ENCODE measurements around the gene TOMM70. TPM values are rescaled to one million over a fixed set of nuclear protein-coding genes. Genes with fewer than 3 reads are reported as not detected.
"Not testable (repeated sequence)": the region's sequence is repeated elsewhere in the genome, so short reads cannot be mapped to it uniquely, and the experiment has no call there.

Gene TOMM70
- 76.4 and 79.5 TPM in 2 replicates for total RNA-seq (2014; rRNA removed; shearing (Covaris generic))
- polyA plus RNA-seq (2015; cell fraction: cytosol; rRNA removed), result 61.0 and 79.2 TPM in 2 replicates
- 83.9 and 91.6 TPM in 2 replicates for polyA plus RNA-seq (2015; cell fraction: nucleus; rRNA removed)

DNA sequence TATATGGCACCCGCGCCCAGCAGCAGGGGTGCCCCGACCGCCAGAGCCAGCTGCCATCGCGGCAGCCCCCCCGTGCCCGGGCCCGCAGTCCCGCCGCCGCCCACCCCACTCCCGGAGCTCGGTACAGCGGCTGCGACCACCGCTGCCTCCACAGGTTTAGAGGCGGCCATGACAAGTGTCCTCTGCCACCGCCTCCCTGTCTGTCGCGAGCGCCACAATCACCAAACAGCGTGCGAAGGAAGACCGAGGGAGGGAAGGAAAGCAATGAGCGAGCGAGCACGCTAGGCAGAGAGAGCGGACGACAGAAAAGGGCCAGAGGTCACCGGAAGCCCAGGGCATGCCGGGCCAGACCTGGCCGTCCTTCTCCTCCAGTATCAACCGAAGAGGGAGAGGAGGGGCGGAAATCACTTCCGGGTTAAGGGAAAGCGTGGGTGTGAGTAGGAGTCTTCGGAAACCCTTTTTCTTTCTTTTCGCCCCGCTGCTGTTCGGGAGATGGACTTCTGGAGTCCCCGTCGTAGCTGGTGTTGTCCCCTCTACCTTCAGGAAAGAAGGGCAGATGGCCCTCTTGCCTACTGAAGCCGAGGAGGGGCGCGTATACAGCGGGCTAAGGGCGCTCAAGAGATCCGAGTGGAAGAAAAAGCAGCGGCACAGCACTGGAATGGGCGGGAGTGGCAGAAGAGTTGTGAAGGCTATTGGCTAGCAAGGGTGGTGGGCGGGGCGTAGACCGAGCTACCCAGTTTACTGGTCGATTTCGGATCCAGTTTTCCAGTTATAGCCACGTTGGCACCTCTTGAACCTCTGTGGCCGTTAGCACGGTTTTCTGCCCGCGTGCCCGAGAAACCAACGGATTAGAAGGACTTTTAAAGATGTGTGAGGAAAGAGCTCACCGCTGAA is at the start of gene TOMM70, which contains the start of gene LNP1:
TOMM70 (minus strand) TSS at position 310 of the 894 bp plus-strand sequence; CDS start at position 170, 140 bp downstream.
LNP1 (plus strand) TSS at position 760 of the 894 bp plus-strand sequence. CDS start 28,191 bp downstream, outside the sequence.
- peak; percentile 97 for DNase-seq (ENCODE audit: low read depth)

- no peak for DNase-seq (ENCODE audit: low read depth)
Observed at GRCh38 chr3:100449214-100449613, 48.3 kb upstream of the TOMM70 start.

GRCh38 chr3:100448079-100448478 is 47.2 kb upstream of the TOMM70 start:
- DNase-seq (ENCODE audit: low read depth), result no peak

GRCh38 chr3:100447067-100447466 is 46.2 kb upstream of the TOMM70 start:
- not testable (repeated sequence) for DNase-seq (ENCODE audit: low read depth)

- DNase-seq (ENCODE audit: low read depth), result no peak
Observed at GRCh38 chr3:100443690-100444089, 42.8 kb upstream of the TOMM70 start.

DNA sequence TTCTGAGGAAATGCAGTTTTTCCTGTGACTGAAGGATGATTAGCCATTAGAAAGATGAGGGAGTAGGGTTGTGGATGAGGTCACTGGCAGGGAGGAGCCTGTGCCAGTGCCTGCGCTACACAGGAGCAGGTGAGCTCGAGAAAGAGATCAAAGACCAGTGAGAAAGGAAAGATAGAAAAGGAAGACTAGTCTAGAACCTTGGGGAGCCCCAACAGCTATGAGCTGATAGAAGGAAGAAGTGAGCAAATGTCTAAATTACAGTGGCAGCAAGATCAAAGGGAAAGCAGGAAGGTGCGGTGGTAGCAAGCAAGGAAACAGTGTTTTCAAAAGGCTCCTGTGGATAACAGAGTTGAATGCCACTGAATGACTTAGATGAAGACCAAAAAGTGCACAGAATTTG is 40.0 kb upstream of the TOMM70 start:
- DNase-seq (ENCODE audit: low read depth), result no peak

DNA sequence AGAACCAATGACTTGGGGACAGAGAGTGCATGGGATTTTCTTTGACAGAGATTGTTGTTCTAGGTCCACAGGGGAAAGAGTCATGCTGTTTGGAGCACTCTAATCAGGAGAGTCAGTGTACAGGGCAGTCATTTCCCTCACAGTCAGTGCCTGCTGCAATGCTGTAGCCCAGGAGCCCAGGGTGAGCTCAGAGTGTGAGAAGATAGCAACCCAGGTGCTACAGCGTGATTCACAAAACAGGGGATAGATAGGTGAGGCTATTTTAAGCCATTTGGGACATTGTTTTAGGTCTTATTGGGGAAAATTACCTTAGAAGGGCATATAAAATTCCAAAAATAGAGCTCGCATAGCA is 37.7 kb upstream of the TOMM70 start:
- no peak for DNase-seq (ENCODE audit: low read depth)

DNA sequence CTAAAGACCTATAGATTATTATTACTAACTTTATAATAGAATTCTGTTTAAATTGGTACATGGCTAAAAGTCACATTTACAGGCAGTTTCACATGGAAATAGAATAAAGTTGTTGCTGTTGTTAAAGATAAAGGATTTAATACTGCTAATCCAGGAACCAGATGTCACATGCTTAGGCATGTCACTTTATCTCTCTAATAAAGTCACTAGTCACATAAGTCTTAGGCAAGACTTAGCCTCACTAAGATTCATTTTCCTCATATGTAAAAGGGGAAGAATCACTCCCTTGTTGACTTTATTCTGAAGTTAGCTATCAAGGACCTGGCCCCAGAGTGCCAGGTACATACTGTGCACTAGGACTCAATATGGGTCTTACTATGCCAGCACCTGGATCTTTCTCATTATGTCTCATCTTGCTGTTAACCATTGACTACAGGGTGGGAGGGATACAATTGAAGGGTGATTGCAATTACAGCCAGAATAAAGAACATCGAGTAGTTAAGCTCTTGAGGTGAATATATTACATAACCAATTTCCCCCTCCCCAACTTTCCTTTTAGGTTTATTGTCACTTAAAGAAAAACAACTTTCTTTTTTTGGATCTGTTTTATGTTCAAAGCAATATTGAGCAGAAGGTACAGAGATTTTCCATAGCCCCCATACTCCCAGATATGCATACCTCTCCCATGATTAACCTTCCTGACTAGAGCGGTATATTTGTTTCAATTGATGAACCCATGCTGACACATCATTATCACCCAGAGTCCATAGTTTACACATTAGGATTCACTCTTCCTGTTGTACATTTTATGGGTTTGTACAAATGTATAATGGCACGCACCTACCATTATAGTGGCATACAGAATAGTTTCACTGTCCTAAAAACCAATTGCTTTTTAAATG is 37.1 kb upstream of the TOMM70 start:
- peak; percentile 10 for DNase-seq (ENCODE audit: low read depth)

- DNase-seq (ENCODE audit: low read depth), result peak; percentile 49
Observed at GRCh38 chr3:100436951-100437350, 36.1 kb upstream of the TOMM70 start.

DNA sequence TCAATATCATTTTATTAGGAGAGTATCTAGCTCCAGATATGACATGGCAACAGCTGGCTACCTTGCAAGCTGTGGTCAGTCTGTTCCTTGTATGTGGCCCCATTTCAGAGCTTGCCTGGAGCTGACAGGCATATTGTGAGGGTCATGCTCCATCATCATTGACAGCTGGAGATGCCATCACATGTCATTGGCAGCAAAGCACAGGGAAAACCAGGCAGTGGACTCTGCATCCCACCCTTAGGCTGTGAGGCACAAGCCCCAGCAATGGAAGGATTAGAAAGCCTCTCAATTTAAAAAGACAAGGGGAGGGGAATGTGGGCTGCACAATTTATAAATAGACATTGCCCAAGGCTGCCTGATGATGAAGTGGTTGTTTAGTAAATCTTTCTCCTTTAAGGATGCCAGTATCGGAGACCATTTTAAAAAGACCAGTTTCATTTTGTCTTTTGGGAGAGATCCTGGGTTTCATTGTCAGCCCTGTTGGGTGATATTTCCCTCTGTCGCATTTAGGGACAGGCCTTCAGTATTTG is 28.4 kb upstream of the TOMM70 start:
- DNase-seq (ENCODE audit: low read depth), result no peak

DNA sequence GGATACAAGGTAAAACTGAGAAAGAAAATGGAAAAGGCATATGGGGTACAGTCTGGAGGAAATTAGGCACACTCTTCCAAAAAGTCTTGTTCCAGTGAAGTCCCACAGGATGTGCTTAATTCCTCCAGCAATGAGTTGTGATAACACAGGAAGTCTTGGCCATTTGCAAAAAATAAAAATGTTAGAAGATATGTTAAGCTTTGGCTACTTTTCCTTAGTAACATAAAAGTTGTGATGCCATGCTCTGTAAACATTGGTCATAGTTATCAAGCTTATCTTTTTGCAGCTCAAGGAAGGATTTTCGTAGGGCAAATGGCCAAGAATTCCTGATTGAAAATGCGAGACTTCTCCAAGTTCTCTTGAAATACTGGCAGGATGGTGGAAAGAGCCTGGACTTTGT is 26.8 kb upstream of the TOMM70 start:
- DNase-seq (ENCODE audit: low read depth), result no peak

DNA sequence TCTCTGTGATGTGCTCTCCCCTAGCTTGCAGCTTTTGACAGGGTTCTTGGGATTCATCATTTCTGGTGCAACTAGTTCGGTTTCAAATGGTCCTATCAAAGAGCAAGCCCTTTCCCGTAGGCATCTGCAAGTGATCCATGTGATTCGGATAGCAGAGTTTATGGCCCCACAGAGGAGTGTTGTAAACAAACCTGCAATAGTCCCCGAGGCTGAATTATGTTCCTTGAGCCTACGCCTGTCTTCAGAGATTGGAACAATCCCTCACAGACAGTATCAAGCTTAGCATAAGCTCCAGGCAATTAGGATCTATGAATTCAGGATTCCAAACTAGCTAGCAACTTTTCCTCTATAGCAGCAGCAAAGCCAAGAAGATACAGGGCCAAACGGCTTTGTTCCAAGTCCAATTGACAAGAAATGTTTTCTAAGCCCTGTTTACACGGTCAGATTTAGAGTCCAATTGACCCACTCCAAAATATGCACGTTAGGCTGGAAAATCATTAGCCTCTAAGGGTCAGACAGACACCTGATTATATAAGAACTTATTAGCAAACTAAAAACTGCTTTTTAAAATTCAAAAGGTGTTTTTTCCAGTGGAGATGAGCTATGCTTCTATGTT is 25.3 kb upstream of the TOMM70 start:
- DNase-seq (ENCODE audit: low read depth), result no peak

DNA sequence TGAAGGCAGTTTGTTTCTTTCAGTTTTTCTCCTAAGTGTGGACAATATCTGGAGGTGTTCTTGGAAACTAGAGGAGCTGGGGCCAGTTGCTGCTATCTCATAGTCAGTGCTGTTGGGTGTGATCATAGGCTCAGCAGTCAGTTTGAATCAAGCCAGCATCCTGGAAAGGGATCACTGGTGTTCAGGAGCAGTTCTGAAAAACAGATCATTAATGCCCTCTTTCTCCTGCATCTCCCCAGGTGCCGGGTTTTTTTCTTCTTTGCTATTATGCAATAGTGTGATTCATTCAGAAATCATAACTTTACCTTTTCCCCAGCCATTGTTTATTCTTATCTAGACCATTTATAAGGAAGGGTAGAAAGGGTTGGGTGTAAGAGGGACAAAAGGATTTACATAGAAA is 24.4 kb upstream of the TOMM70 start:
- peak; percentile 38 for DNase-seq (ENCODE audit: low read depth)

- DNase-seq (ENCODE audit: low read depth), result no peak
Observed at GRCh38 chr3:100424261-100424660, 23.4 kb upstream of the TOMM70 start.

GRCh38 chr3:100423611-100424010 is 22.7 kb upstream of the TOMM70 start:
- DNase-seq (ENCODE audit: low read depth), result no peak

GRCh38 chr3:100420885-100421284 is 20.0 kb upstream of the TOMM70 start:
- DNase-seq (ENCODE audit: low read depth), result no peak

GRCh38 chr3:100419406-100419805 is 18.5 kb upstream of the TOMM70 start:
- no peak for DNase-seq (ENCODE audit: low read depth)

GRCh38 chr3:100416863-100417262 is 16.0 kb upstream of the TOMM70 start:
- no peak for DNase-seq (ENCODE audit: low read depth)

GRCh38 chr3:100416176-100416575 is 15.3 kb upstream of the TOMM70 start:
- DNase-seq (ENCODE audit: low read depth), result no peak

DNA sequence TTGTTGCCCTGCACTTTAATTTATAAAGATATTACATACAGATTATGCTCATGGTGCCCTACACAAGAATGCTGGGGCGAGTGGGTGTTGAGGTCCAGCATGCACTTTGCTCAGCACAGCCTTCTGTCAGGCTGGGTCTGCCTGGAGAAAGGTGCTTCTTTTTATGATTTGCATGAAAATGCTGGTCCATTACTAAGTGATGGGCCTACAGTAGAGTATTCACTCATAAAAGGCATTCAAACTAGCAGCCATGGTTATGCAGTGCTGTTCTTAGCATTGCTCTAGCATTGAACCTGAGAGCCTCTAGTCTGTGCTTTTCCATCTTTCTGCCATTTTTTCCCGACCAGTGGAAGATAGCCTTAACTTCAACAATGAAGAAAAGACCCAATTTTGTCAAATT is 12.7 kb upstream of the TOMM70 start:
- no peak for DNase-seq (ENCODE audit: low read depth)

Data from HT1080 (cell line).